GM10847 (cell line): ENCODE measurements around the gene GEMIN8.

Source experiments
- POLR2A ChIP-seq: IDR thresholded peaks from 2 replicates; pipeline ENCODE4 v1.6.1; 2011; ENCODE audit not compliant: insufficient read length; ENCODE audit errors: extremely low read depth

Gene GEMIN8

GRCh38 chrX:14029039-14029424 lies 660 bp downstream of the GEMIN8 start:
- no peak for TF ChIP-seq POLR2A

- no peak for TF ChIP-seq POLR2A
Observed at GRCh38 chrX:14028473-14028872, 1.2 kb downstream of the GEMIN8 start.

GRCh38 chrX:14027511-14028019 lies 2.1 kb downstream of the GEMIN8 start:
- no peak for TF ChIP-seq POLR2A

DNA sequence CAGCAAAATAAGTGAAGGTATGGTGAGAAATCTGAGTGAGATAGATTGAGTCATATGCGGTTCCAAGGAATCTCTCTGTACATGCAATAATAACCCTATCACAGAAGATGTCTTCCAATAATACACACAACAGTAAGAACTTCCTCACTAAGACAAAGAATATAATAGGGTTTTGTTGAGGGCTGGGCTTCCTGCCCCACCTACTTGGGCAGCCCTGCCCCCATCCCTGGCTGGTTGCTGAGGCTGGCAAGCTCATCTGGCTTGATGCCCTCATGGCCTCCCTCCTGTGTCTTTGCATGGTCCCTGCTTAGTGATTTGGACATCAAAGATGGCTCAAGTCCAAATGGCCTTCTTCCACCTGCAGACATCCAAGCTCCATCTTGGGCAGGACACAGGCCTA lies 2.7 kb downstream of the GEMIN8 start:
- no peak for TF ChIP-seq POLR2A

DNA sequence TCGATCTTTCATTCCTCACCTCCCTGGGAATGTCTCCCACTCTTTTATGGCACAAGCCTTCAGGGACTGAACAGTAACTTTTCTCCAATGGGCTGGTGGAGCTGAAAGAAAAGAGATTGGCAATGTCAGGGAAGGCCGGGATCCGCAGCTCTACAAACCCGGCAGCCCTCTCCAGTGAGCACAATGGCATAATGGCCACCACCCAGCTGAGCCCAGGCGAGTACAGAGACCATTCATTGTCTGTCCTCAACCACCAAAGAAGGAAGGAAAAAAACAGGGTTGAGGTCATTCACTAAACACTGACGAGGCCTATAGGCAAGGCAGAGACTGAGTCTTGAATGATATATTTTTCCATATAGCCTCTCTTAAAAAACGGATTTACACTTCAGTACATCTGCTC lies 3.6 kb downstream of the GEMIN8 start:
- no peak for TF ChIP-seq POLR2A

GRCh38 chrX:14022019-14022418 lies 7.7 kb downstream of the GEMIN8 start:
- TF ChIP-seq POLR2A: no peak

GRCh38 chrX:14017399-14017798 lies 12.3 kb downstream of the GEMIN8 start:
- no peak for TF ChIP-seq POLR2A

DNA sequence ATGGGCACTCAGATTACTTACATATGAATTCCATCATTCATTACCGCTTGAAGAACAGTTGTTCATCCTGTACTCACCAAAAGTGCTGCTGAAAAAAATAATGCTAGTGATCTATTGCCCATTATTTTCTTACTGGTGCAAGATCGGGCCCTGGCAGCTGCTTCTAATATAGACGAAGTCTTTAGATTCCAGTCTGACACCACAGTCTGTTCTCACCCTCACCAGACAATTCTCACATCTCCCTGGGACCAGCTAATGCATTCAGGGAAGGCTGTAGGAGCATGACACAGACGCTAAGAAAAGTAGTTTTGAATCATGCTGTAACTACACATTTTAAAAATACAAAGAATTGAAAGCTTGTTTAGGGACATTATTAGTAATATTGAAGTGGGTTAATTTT lies 13.8 kb downstream of the GEMIN8 start:
- no peak for TF ChIP-seq POLR2A

- TF ChIP-seq POLR2A: no peak
Observed at GRCh38 chrX:14015294-14015693, 14.4 kb downstream of the GEMIN8 start.

DNA sequence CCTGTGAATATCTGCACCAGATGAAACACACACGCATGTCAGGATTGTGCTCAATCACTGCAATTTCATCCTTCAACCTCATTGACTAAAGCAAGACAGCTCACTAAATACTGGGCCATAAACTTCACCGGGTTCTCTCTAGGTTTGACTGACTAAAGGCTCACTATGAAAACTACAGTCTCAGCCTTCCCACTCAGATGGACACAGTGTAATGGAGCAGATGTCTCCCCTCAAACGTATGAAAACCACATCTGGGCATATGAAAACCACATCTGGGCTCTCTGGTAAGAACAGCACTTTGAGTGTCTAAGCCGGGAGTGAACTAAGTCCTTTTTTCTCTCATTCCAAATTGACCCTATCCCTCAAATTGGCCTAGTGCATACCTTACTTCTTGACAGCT lies 15.2 kb downstream of the GEMIN8 start:
- TF ChIP-seq POLR2A: no peak

- no peak for TF ChIP-seq POLR2A
Observed at GRCh38 chrX:14013054-14013453, 16.6 kb downstream of the GEMIN8 start.

DNA sequence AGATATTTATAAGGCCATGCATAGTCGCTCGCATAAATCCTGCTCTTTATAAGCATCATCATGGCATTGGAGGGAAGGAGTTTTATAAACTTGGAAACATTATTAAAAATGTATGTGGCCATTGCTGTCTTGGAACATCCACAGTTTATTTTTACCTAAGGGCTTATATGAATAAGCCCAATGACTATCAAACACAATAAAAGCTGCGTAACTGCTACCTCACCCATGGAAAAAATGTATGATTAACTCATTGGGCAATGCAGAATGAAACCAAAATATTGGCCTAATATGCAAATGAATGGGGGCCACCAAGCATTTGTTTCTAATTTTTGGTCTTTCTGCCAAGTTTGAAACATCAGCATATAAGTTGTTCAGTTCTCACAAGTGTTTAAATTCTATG lies 19.1 kb downstream of the GEMIN8 start:
- TF ChIP-seq POLR2A: no peak

GRCh38 chrX:14006540-14006939 lies 23.2 kb downstream of the GEMIN8 start:
- TF ChIP-seq POLR2A: no peak

DNA sequence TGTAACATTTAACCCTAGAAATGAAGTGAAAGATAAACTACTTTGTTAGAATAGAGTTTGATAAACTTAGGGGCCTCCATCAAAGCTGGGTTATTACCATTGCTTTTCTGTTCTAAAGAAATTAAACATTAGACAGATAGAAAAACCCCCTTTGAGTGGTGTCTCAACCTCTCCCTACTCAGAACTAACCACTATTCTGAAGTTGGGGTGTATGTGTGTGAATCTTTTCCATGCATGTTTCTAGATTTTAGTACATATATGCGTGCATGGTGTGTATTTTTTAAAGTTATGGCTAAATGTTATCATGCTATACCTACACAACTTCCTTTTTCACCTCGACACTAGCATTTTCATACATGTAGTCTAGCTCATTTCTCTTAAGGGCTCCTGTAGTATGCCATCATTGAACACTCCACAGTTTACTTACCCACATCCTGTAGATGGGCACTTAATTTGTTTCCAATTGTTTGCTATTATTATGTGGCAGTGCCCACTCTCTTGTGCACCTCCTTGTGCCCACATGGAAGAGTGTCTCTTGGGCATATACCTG lies 25.7 kb downstream of the GEMIN8 start:
- no peak for TF ChIP-seq POLR2A

- no peak for TF ChIP-seq POLR2A
Observed at GRCh38 chrX:14003028-14003427, 26.7 kb downstream of the GEMIN8 start.

- no peak for TF ChIP-seq POLR2A
Observed at GRCh38 chrX:13996650-13997049, 33.0 kb downstream of the GEMIN8 start.

DNA sequence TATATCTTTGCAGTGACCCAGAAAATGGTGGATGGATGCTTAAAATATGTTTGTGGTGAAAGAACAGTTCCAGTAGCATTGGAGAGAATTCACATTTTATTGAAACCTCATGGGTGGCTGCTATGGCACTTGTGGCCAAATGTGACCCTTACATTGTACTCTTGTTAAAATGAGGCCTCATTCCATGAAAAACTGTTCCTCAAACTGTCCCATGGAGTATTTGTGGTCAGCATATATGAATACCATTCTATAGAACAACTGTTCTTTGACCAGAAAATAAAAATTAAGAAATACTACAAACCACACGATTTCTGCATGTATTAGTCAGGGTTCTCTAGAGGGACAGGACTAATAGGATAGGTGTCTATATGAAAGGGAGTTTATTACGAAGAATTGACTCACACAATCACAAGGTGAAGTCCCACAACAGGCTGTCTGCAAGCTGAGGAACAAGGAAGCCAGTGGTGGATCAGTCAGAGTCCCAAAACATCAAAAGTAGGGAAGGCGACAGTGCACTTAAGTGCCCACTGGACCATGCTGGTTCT lies 35.1 kb downstream of the GEMIN8 start:
- TF ChIP-seq POLR2A: no peak
